HG03442 (cell line): ENCODE data around the gene TEX13D.
"Not testable (repeated sequence)": the region's sequence is repeated elsewhere in the genome, so short reads cannot be mapped to it uniquely, and the experiment has no call there.

Experiments
- ATAC-seq: cut with Tn5 transposase; IDR thresholded peaks from one replicate; pipeline ENCODE4 v1.9.1; 2021; ENCODE audit warnings: mild to moderate bottlenecking, moderate library complexity; ENCODE audit not compliant: unreplicated experiment

Gene TEX13D

GRCh38 chrX:124332481-124333424, at the start of gene TEX13D:
Gene TEX13D (plus strand): TSS chrX:124332660. CDS start chrX:124332918, 258 bp downstream.
- no peak for ATAC-seq

- ATAC-seq, result no peak
Measured at GRCh38 chrX:124289443-124289842, 43.0 kb upstream of the TEX13D start.

- no peak for ATAC-seq
Measured at GRCh38 chrX:124293810-124294209, 38.6 kb upstream of the TEX13D start.

GRCh38 chrX:124299323-124299722, 33.1 kb upstream of the TEX13D start:
- ATAC-seq, result not testable (repeated sequence)

- ATAC-seq, result no peak
Measured at GRCh38 chrX:124300405-124300804, 32.1 kb upstream of the TEX13D start.

GRCh38 chrX:124307253-124307907, 25.1 kb upstream of the TEX13D start:
- ATAC-seq, result no peak

- no peak for ATAC-seq
Measured at GRCh38 chrX:124325732-124326131, 6.7 kb upstream of the TEX13D start.

- no peak for ATAC-seq
Measured at GRCh38 chrX:124328765-124329164, 3.7 kb upstream of the TEX13D start.

GRCh38 chrX:124333862-124334261, 1.4 kb downstream of the TEX13D start:
- no peak for ATAC-seq

GRCh38 chrX:124334555-124334954, 2.1 kb downstream of the TEX13D start:
- not testable (repeated sequence) for ATAC-seq

GRCh38 chrX:124335598-124335997, 3.1 kb downstream of the TEX13D start:
- ATAC-seq, result no peak

- ATAC-seq, result no peak
Measured at GRCh38 chrX:124337916-124338315, 5.5 kb downstream of the TEX13D start.

GRCh38 chrX:124338733-124339514, 6.5 kb downstream of the TEX13D start:
- no peak for ATAC-seq

- no peak for ATAC-seq
Measured at GRCh38 chrX:124341396-124342132, 9.1 kb downstream of the TEX13D start.

GRCh38 chrX:124342174-124342867, 9.9 kb downstream of the TEX13D start:
- ATAC-seq, result no peak

GRCh38 chrX:124343016-124343415, 10.6 kb downstream of the TEX13D start:
- no peak for ATAC-seq

- ATAC-seq, result no peak
Measured at GRCh38 chrX:124344246-124344645, 11.8 kb downstream of the TEX13D start.

- no peak for ATAC-seq
Measured at GRCh38 chrX:124346117-124346876, 13.8 kb downstream of the TEX13D start, which contains the start of gene SH2D1A. Gene SH2D1A (plus strand): TSS chrX:124346563. CDS start chrX:124346643, 80 bp downstream.

- no peak for ATAC-seq
Measured at GRCh38 chrX:124346877-124347241, 14.4 kb downstream of the TEX13D start.
